Fibroblast of mammary gland (primary cell): ENCODE results near the gene AFF3.
"Not testable (repeated sequence)": the region's sequence is repeated elsewhere in the genome, so short reads cannot be mapped to it uniquely, and the experiment has no call there.

Source experiments
- DNase-seq: peaks from one replicate; pipeline ENCODE4 v3.0.0-alpha.2; 2010; ENCODE audit warnings: low read depth
- H3K4me3 ChIP-seq: 2 replicates; pipeline ENCODE4 v1.5.1; 2011; ENCODE audit warnings: low read depth, mild to moderate bottlenecking, low read length, moderate library complexity; ENCODE audit not compliant: control insufficient read depth
- TF ChIP-seq, protein P1 (sequence below): conservative IDR thresholded peaks from 2 replicates; pipeline ENCODE4 v1.5.1; 2011; ENCODE audit warnings: low read depth, low read length, inconsistent platforms; ENCODE audit not compliant: control insufficient read depth, insufficient read depth

Gene AFF3

DNA sequence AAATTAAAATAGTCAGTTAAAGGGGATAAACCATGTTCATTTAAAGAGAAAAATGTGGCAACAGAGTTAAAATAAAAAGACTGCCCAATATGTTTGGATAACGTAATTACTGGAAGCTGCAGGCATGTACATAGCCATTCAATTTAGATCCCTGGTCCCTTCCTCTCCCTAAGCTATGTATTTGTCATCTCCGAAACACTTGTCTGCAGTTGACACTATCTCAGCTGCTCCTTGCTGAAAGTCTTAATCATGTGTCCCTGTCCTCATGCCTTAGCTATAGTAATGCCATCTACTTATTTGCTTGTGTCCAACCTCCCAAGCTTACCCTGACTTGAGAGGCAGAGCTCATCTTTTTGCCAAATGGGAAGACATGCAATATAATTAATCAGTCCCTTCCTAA, 478.7 kb downstream of the AFF3 start:
- TF ChIP-seq, protein P1, sequence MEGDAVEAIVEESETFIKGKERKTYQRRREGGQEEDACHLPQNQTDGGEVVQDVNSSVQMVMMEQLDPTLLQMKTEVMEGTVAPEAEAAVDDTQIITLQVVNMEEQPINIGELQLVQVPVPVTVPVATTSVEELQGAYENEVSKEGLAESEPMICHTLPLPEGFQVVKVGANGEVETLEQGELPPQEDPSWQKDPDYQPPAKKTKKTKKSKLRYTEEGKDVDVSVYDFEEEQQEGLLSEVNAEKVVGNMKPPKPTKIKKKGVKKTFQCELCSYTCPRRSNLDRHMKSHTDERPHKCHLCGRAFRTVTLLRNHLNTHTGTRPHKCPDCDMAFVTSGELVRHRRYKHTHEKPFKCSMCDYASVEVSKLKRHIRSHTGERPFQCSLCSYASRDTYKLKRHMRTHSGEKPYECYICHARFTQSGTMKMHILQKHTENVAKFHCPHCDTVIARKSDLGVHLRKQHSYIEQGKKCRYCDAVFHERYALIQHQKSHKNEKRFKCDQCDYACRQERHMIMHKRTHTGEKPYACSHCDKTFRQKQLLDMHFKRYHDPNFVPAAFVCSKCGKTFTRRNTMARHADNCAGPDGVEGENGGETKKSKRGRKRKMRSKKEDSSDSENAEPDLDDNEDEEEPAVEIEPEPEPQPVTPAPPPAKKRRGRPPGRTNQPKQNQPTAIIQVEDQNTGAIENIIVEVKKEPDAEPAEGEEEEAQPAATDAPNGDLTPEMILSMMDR, result no peak
- DNase-seq, result no peak
- no peak overlapping the region for H3K4me3 ChIP-seq

DNA sequence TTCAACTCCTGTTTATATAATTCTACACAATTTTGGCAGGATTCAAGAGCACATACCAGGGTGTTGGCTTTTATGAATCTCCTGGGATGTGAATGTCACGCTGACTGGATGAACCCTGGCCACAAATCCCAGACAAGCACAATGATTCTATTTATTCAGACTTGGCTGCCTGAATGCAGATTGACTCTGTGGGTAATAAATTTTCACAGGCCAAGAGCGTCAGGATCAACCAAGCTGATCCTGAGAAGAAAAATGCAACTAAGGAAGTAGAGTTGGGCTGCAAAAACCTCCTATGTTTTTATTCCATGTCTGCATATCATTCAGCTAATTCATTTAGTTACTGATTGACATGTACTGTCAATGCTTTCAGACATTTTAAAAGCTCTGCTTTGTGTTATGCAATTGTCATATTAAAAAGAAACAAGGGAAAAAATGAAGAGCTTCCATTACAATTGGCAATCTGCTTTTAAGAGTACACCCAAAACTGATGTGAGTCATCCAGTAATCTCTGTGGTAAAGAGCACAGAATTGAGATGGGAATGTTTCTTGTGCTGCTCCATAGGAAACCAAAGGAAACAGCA, 479.5 kb downstream of the AFF3 start:
- TF ChIP-seq, protein P1, result no peak
- H3K4me3 ChIP-seq, result no peak overlapping the region
- peak; percentile 95 for DNase-seq

DNA sequence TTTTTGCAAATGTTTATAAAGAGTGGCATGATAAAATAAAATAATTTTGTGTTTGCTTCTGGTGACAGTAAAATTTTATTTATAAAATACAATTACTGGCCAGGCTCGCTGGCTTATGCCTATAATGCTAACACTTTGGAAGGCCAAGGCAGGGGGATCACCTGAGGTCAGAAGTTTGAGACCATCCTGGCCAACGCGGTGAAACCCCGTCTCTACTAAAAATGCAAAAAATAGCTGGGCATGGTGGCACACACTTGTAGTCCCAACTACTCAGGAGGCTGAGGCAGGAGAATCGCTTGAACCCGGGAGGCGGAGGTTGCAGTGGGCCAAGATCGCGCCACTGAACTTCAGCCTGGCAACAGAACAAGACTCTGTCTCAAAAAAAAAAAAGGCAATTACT, 480.6 kb downstream of the AFF3 start:
- DNase-seq, H3K4me3 ChIP-seq: not testable (repeated sequence)

DNA sequence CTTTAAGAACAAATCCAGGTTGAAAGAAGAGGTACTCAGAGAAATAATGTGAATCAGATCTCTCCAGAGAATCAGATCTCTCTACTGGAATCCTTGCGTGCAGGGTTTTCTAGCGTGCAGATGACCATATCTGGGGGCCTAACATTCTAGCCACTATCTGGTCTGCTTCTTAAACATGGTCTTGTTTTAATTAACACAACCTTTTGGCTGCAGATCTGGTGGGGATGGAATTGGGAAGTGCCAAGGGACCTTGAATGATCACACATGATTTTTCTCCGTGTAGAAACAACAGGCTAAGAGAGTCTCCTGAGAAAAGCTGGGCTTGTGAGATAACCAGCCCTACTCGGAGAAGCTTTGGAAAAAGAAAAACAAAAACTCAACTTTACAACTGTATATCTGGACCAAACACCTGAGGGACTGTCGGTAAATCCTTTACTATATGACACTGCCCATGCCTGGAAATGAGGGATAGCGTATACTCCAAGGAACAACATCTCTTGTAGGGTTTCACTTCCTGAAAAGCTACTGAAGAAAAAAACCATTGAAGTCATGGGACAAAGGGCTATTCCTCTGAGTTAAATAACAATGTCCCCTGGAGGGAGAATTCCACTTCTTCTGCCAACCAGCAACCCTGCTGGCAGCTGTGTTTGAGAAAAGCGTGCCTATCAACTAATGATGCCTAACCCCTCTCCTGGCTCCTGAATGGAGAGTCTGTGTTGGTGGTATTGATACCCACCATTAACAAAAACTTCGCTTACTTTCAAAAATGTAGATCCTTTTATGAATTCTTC, 481.6 kb downstream of the AFF3 start:
- DNase-seq, result no peak
- H3K4me3 ChIP-seq, result no peak overlapping the region
- TF ChIP-seq, protein P1, result no peak

DNA sequence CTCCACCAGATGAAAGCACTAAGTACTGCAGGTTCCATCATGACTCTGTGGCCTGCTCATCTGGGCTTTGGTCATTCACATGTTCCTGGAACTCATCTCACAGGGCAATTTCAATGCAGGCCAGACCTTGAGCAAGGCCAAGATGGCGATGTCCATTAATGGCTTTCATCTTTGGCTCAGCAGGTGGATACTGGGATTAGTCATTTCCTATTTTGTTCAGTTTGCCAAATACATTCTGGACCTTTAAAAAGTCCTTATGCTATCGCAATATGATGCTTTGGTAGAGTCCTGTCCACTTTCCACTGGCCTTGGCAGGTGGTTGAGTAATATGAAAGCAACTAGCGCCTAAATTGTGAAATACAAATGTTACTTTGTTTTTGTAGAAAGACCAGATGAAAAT, 482.5 kb downstream of the AFF3 start:
- peak; percentile 59 for DNase-seq
- TF ChIP-seq, protein P1, result no peak
- no peak overlapping the region for H3K4me3 ChIP-seq

DNA sequence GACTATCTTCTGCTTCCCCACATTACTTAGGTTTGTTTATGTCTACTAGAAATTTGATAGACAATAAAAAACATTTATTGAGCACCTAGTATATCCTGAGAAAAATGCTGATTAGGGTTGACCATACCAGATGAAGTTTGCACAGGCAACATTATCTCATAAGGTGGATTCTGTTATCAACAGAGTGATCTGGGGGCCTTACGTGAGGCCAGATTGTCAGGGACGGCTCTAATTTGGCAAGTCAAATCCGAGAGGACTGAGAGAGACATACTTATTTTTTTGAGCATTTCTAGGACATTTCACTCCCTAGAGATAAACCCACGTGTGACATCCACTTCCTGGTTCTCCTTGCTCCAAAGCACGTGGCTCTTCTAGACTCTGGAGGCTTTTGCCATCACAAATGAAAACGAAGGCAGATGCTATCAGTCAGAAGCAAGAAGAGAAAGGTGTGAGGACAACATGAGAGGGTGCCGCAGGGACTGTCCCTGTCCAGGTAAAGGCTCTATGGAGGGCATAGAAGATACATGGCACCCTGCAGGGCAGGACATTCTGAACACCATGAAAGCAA, 484.6 kb downstream of the AFF3 start:
- TF ChIP-seq, protein P1, result no peak
- no peak overlapping the region for H3K4me3 ChIP-seq

DNA sequence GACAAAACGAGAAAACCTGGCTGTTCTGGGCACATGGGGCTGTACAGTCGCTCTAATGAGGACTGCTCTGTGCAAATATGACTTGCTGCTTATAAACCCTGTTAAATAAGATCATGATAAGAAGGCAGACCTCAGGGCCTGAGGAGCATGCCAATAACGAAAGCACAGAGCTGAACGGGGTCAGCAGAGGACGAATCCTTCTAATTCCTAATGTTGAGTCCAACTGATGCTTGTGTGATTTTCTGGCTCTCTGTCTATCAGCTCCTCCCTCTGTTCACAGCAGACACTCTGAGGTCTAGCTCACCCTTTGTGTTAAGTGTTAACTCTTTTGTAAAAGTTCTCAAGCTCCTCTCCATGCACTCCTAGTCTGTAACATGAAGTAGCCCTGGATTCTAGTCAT, 485.4 kb downstream of the AFF3 start:
- TF ChIP-seq, protein P1, result no peak
- no peak for DNase-seq
- H3K4me3 ChIP-seq, result no peak overlapping the region

More for the DNA sequence above, 484.6 kb downstream of the AFF3 start:
- DNase-seq, result no peak
